ENCODE results near the gene MAF.

The MAF gene

DNA sequence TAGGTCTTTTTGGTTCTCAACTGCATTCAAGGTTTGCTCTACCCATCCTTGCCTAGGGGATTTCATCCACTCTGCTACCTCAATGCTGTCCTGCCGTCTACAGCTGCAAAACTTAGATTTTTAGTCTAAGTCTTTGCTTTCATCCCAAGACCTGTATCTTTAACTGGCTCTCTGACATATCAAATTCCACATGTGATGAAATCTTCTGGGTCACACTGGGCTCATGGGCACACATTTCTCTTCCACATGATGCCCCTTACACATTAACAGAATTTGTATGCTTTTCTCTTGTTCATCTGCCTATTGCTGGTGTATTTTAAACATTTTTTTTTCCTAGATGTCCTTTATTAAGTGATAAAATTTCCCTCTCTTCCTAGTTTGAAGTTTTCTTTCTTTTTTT lies 39.6 kb downstream of the MAF start:
- TF ChIP-seq EZH2 (optimal IDR thresholded peaks at IDR 0.05; ENCODE audit: low read depth, low read length) (no peak), EZH2phosphoT487 (IDR thresholded peaks at IDR 0.05; ENCODE audit: low read length) (no peak)
- TF ChIP-seq, protein P1, sequence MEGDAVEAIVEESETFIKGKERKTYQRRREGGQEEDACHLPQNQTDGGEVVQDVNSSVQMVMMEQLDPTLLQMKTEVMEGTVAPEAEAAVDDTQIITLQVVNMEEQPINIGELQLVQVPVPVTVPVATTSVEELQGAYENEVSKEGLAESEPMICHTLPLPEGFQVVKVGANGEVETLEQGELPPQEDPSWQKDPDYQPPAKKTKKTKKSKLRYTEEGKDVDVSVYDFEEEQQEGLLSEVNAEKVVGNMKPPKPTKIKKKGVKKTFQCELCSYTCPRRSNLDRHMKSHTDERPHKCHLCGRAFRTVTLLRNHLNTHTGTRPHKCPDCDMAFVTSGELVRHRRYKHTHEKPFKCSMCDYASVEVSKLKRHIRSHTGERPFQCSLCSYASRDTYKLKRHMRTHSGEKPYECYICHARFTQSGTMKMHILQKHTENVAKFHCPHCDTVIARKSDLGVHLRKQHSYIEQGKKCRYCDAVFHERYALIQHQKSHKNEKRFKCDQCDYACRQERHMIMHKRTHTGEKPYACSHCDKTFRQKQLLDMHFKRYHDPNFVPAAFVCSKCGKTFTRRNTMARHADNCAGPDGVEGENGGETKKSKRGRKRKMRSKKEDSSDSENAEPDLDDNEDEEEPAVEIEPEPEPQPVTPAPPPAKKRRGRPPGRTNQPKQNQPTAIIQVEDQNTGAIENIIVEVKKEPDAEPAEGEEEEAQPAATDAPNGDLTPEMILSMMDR (IDR thresholded peaks at IDR 0.05; ENCODE audit: low read length) = no peak
- Histone ChIP-seq H3K4me1 (ENCODE audit: low read length) (no peaks in the 10 kb centered on the region), H2AFZ (ENCODE audit: low read length) (no peak overlapping the region), H3K79me2 (ENCODE audit: low read length) (no peaks in the 10 kb centered on the region), H3K27me3 (replicated peaks; ENCODE audit: insufficient read depth, low read length) (no peaks in the 10 kb centered on the region), H3F3A (ENCODE audit: insufficient read depth, low read length) (no peaks in the 10 kb centered on the region), H3K4me3 (ENCODE audit: low read length) (no peak overlapping the region), H3K9me2 (replicated peaks; ENCODE audit: insufficient read depth, low read length) (no peaks in the 10 kb centered on the region), H3K9ac (ENCODE audit: low read length) (no peak overlapping the region), H3K4me2 (ENCODE audit: low read depth, low read length) (no peak overlapping the region), H4K20me1 (ENCODE audit: insufficient read depth, low read length) (no peaks in the 10 kb centered on the region), H3K9me3 (replicated peaks; ENCODE audit: insufficient read depth, low read length) (no peaks in the 10 kb centered on the region), H3K27ac (ENCODE audit: low read length) (no peak overlapping the region), H3K36me3 (replicated peaks; ENCODE audit: insufficient read depth, low read length) (no peaks in the 10 kb centered on the region)
- DNase-seq = no peak

DNA sequence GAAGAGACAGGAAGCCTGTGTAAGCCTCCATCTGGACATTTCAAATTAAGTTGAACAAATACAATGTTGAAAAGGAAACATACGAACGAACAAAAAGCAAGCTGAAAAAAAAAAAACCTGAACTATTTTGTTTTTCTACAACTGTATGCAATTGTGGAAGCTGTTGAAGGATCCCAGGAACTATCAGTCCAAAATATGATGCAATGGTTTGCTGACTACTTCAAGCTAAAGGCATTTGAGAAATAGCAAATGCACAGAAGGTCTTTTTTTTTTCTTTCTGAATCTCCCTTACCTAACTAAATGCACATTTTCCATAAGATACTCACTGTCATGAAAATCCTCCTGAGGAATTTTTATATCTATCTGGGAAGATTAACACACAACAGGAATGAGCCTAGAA lies 40.2 kb downstream of the MAF start:
- H3K79me2 ChIP-seq (ENCODE audit: low read length) = no peaks in the 10 kb centered on the region
- H3K4me2 ChIP-seq (ENCODE audit: low read depth, low read length) = no peak overlapping the region
- H3K9me3 ChIP-seq (replicated peaks; ENCODE audit: insufficient read depth, low read length) = no peaks in the 10 kb centered on the region
- TF ChIP-seq, protein P1 (IDR thresholded peaks at IDR 0.05; ENCODE audit: low read length) = no peak
- no peak for TF ChIP-seq EZH2 (optimal IDR thresholded peaks at IDR 0.05; ENCODE audit: low read depth, low read length)
- TF ChIP-seq EZH2phosphoT487 (IDR thresholded peaks at IDR 0.05; ENCODE audit: low read length) = no peak
- no peak overlapping the region for H3K4me3 ChIP-seq (ENCODE audit: low read length)
- no peaks in the 10 kb centered on the region for H3K27me3 ChIP-seq (replicated peaks; ENCODE audit: insufficient read depth, low read length)
- H2AFZ ChIP-seq (ENCODE audit: low read length) = no peak overlapping the region
- no peak for DNase-seq
- H3K9ac ChIP-seq (ENCODE audit: low read length) = no peak overlapping the region
- no peaks in the 10 kb centered on the region for H3K4me1 ChIP-seq (ENCODE audit: low read length)
- H3K36me3 ChIP-seq (replicated peaks; ENCODE audit: insufficient read depth, low read length) = no peaks in the 10 kb centered on the region
- H4K20me1 ChIP-seq (ENCODE audit: insufficient read depth, low read length) = no peaks in the 10 kb centered on the region
- H3K27ac ChIP-seq (ENCODE audit: low read length) = no peak overlapping the region
- no peaks in the 10 kb centered on the region for H3K9me2 ChIP-seq (replicated peaks; ENCODE audit: insufficient read depth, low read length)
- no peaks in the 10 kb centered on the region for H3F3A ChIP-seq (ENCODE audit: insufficient read depth, low read length)

DNA sequence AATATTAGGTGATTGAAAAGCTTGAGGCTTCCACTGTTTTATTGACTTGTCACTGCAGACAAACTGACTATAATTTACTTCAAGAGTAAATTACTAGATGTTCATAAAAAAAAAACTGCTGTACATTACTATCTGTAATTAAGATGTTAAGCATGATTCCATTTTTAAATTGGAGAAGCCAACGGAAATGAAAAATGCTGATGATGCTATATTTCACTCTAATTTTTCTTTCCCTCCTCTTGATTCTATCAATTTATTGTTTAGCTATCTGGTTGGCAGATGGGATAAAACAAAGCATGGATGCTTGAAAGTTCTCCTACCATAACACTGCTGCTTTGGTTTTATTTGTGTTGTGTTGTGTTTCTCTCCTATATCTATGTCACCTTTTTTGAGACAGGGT lies 41.0 kb downstream of the MAF start:
- DNase-seq = no peak
- Histone ChIP-seq H3K79me2 (ENCODE audit: low read length) (no peaks in the 10 kb centered on the region), H2AFZ (ENCODE audit: low read length) (no peak overlapping the region), H3K4me1 (ENCODE audit: low read length) (no peaks in the 10 kb centered on the region), H3K36me3 (replicated peaks; ENCODE audit: insufficient read depth, low read length) (no peaks in the 10 kb centered on the region), H3K4me2 (ENCODE audit: low read depth, low read length) (no peak overlapping the region), H3K4me3 (ENCODE audit: low read length) (no peak overlapping the region), H3K27ac (ENCODE audit: low read length) (no peak overlapping the region), H4K20me1 (ENCODE audit: insufficient read depth, low read length) (no peaks in the 10 kb centered on the region), H3K27me3 (replicated peaks; ENCODE audit: insufficient read depth, low read length) (no peaks in the 10 kb centered on the region), H3K9ac (ENCODE audit: low read length) (no peak overlapping the region), H3K9me3 (replicated peaks; ENCODE audit: insufficient read depth, low read length) (no peaks in the 10 kb centered on the region), H3F3A (ENCODE audit: insufficient read depth, low read length) (no peaks in the 10 kb centered on the region), H3K9me2 (replicated peaks; ENCODE audit: insufficient read depth, low read length) (no peaks in the 10 kb centered on the region)
- TF ChIP-seq, protein P1 (IDR thresholded peaks at IDR 0.05; ENCODE audit: low read length) = no peak
- no peak for TF ChIP-seq EZH2phosphoT487 (IDR thresholded peaks at IDR 0.05; ENCODE audit: low read length)
- TF ChIP-seq EZH2 (optimal IDR thresholded peaks at IDR 0.05; ENCODE audit: low read depth, low read length) = no peak
